HL-60 (cell line): ENCODE data around the gene TOGARAM2.

Experiments used
- DNase-seq, 2 experiments: peaks; one replicate each; pipeline ENCODE4 v3.0.0-alpha.2; 2010 to 2020; ENCODE audit warnings: low read depth in 1 of 2, low spot score in 1 of 2
- H3K27ac ChIP-seq: fragments of 250-450 bp; sonication (Bioruptor Pico); replicated peaks from 2 replicates; pipeline ENCODE4 v1.5.1; 2020; ENCODE audit warnings: mild to moderate bottlenecking, moderate library complexity
- H3K27me3 ChIP-seq: fragments of 250-450 bp; sonication (Bioruptor Pico); 2 replicates; pipeline ENCODE4 v1.5.1; 2021; ENCODE audit warnings: mild to moderate bottlenecking, moderate library complexity; ENCODE audit not compliant: insufficient read depth, poor library complexity, severe bottlenecking
- H3K4me3 ChIP-seq: replicated peaks from 2 replicates; pipeline ENCODE4 v1.5.1; 2011; ENCODE audit warnings: mild to moderate bottlenecking, control low read depth, low read length; ENCODE audit not compliant: insufficient read depth
- GABPA ChIP-seq: IDR thresholded peaks from 2 replicates; pipeline ENCODE4 v1.6.1; 2012; ENCODE audit warnings: low read depth
- POLR2AphosphoS5 ChIP-seq: IDR thresholded peaks from 2 replicates; pipeline ENCODE4 v1.6.1; 2012; ENCODE audit warnings: low read depth
- REST ChIP-seq: IDR thresholded peaks from 2 replicates; pipeline ENCODE4 v1.6.1; 2012; ENCODE audit warnings: low read depth; ENCODE audit not compliant: insufficient replicate concordance
- SPI1 ChIP-seq: IDR thresholded peaks from 2 replicates; pipeline ENCODE4 v1.6.1; 2012; ENCODE audit warnings: low read depth, mild to moderate bottlenecking, borderline replicate concordance
- TF ChIP-seq, protein P1 (sequence below): IDR thresholded peaks from one replicate; pipeline ENCODE4 v1.5.1; 2011; ENCODE audit warnings: low read length, control low read depth, inconsistent platforms; ENCODE audit not compliant: insufficient read depth

TOGARAM2 gene

GRCh38 chr2:29023188-29023587 is 42.1 kb downstream of the TOGARAM2 start:
- DNase-seq = no peak
- TF ChIP-seq POLR2AphosphoS5 (no peak), SPI1 (no peak), GABPA (no peak), REST (no peak)
- TF ChIP-seq, protein P1, sequence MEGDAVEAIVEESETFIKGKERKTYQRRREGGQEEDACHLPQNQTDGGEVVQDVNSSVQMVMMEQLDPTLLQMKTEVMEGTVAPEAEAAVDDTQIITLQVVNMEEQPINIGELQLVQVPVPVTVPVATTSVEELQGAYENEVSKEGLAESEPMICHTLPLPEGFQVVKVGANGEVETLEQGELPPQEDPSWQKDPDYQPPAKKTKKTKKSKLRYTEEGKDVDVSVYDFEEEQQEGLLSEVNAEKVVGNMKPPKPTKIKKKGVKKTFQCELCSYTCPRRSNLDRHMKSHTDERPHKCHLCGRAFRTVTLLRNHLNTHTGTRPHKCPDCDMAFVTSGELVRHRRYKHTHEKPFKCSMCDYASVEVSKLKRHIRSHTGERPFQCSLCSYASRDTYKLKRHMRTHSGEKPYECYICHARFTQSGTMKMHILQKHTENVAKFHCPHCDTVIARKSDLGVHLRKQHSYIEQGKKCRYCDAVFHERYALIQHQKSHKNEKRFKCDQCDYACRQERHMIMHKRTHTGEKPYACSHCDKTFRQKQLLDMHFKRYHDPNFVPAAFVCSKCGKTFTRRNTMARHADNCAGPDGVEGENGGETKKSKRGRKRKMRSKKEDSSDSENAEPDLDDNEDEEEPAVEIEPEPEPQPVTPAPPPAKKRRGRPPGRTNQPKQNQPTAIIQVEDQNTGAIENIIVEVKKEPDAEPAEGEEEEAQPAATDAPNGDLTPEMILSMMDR = no peak
- no peak overlapping the region for H3K27ac ChIP-seq
- H3K27me3 ChIP-seq = no peaks in the 10 kb centered on the region
- no peak overlapping the region for H3K4me3 ChIP-seq

DNA sequence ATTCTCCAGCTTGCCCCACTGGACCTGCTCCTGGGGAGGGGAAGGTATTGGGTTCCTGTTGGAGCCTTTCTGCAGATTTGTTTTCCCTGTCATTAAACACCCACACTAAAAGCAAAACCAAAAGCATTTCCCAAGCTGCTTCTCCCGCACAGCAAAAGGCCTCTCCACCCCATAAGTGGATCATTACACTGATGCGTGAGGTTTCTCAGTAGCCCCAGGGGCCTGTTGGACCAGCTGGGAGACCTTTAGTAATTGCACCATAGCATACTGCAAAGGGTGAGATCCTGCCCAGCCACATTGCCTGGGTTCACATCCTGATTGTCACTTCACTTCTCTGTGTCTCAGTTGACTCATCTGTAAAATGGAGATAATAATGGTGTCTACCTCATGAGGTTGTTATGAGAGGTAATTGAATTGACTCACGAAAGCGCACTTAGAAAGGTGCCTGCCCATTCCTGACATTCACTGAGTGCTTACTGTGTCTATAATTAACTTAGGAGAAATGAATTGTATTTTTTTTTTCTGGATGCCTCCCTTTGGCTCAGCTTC is 43.9 kb downstream of the TOGARAM2 start:
- H3K27ac ChIP-seq = no peak overlapping the region
- DNase-seq = no peak
- no peaks in the 10 kb centered on the region for H3K27me3 ChIP-seq
- H3K4me3 ChIP-seq = no peak overlapping the region
- TF ChIP-seq SPI1 (no peak), GABPA (no peak), REST (no peak), POLR2AphosphoS5 (no peak)
- TF ChIP-seq, protein P1 = no peak

GRCh38 chr2:29025711-29026110 is 44.6 kb downstream of the TOGARAM2 start:
- DNase-seq = no peak
- no peak overlapping the region for H3K27ac ChIP-seq
- H3K27me3 ChIP-seq = no peaks in the 10 kb centered on the region
- H3K4me3 ChIP-seq = no peak overlapping the region
- no peak for TF ChIP-seq SPI1
- TF ChIP-seq, protein P1 = no peak
- TF ChIP-seq GABPA = no peak
- TF ChIP-seq POLR2AphosphoS5 = no peak
- TF ChIP-seq REST = no peak
